ENCODE results near the gene ENTPD1.
"Not testable (repeated sequence)": the region's sequence is repeated elsewhere in the genome, so short reads cannot be mapped to it uniquely, and the experiment has no call there.

DNA sequence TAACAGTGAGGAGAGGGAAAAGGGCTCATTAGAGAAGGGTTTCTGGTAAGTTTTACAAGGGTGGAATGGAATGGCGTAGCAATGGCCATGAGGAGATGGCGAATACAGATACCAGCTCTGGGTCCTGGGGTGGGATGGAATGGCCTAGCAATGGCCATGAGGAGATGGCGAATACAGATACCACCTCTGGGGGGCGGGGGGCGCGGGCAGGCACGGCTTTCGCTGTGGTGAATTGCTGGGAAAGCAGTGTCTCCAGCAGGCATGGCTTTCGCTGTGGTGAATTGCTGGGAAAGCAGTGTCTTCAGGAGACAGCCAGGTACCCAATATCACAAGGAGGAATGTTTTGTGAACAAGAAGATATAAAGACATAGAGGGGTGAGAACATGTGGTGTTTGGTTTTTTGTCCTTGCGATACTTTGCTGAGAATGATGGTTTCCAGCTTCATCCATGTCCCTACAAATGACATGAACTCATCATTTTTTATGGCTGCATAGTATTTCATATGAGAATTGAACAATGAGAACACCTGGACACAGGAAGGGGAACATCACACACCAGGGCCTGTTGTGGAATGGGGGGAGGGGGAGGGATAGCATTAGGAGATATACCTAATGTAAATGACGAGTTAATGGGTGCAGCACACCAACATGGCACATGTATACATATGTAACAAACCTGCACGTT lies 150.1 kb downstream of the ENTPD1 start:
- TF ChIP-seq, protein P1, sequence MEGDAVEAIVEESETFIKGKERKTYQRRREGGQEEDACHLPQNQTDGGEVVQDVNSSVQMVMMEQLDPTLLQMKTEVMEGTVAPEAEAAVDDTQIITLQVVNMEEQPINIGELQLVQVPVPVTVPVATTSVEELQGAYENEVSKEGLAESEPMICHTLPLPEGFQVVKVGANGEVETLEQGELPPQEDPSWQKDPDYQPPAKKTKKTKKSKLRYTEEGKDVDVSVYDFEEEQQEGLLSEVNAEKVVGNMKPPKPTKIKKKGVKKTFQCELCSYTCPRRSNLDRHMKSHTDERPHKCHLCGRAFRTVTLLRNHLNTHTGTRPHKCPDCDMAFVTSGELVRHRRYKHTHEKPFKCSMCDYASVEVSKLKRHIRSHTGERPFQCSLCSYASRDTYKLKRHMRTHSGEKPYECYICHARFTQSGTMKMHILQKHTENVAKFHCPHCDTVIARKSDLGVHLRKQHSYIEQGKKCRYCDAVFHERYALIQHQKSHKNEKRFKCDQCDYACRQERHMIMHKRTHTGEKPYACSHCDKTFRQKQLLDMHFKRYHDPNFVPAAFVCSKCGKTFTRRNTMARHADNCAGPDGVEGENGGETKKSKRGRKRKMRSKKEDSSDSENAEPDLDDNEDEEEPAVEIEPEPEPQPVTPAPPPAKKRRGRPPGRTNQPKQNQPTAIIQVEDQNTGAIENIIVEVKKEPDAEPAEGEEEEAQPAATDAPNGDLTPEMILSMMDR (IDR thresholded peaks at IDR 0.05) = not testable (repeated sequence)
- not testable (repeated sequence) for TF ChIP-seq POLR2A (IDR thresholded peaks at IDR 0.05)

Measured in adrenal gland (tissue), 5 donors.